KBM-7 (cell line): Measurements from ENCODE around the gene MRPS11.
"Not testable (repeated sequence)": the region's sequence is repeated elsewhere in the genome, so short reads cannot be mapped to it uniquely, and the experiment has no call there.

ENCODE experiments used
- DNase-seq: peaks from one replicate; pipeline ENCODE4 v3.0.0-alpha.2; 2015
- in situ Hi-C: fragments of 300-500 bp; cut with MboI; formaldehyde crosslinking; loops from 2 replicates; pipeline ENCODE4 v1.14.3; 2020; ENCODE audit warnings: low sequenced_read_pairs, low pct_unique_long_range_greater_than_20kb, mixed read lengths

The MRPS11 gene

DNA sequence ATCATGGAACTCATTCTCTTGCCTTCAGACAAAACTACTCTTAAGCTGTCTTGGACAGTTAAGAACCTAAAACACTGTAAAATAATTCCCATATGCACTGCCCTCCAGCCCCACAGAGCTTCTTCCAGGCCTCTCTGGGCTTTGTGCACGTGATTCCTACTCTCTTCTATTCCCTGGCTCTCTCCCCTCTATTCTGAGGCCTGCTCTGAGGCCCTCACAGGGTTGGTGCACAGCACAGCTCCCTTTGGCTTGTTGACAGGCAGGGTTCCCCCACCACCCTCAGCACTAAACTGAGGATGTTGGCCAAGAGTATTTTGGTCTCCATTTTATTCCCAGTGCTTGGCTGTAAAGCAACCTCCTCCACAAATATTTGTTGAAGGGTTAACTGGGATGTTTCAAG, 13.9 kb upstream of the MRPS11 start:
- in situ Hi-C loops, result no loop called here
- no peak for DNase-seq

DNA sequence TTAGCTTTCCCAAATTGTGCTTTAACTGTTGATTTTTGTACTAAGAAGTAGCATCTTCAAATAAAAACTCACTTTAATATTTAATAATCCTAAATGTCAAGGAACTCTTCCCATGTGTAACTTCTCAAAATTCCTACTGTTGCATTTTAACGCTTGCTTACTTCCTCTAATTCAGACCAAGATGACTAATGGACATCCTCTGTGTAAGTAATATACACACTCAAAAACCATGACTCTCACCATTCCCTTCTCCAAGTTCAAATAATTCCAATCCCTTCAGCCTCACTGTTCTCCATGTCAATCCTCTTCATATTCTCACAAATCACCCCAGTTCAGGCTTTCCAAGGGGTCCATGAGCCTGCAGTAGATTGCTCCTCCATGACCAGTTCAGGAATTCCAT, 13.3 kb upstream of the MRPS11 start:
- in situ Hi-C loops, result no loop called here

DNA sequence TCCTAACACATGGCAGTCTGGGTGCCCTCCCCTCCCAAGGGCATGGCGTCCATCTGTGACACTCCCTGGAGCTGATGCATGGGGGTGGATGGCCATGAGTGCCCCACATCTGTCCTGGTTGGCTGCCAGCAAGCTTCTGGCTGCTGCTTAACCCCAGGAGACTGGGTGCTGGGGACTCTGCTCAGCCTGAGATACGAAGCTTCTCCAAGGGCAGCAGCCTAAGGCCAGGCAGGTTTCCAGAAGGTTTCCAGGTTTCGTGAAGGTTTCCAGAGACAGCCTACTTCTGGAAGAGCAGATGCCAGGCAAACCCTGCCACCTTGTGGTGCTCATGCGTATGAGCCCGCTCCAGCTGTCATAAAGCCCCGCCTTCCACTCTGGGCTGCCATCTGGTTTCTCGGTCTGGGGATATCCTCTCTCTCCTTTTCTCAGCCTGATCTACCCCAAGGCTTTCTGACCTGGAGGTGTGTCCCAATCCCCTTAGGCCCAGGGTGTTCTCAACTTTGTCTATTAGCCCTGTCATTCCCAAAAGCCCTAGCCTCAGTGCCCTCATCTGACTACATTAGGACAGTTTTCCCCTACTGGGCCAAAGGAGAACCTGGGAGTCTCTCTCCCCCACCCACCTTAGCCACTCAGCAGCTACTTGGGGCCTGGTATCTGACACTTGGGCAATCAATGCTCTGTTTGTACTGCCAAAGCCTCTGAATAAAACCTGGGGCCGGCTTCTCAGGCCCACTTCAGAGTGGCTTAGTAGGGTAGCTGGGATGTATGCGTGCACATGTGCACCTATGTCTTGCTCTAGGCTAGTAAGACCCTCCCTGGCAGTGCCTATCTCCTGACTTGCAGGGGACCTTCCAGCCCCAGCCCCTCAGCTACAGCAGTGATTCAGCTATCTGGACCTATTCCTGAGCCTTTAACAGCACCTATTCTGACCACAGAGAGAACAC, 12.4 kb upstream of the MRPS11 start:
- in situ Hi-C loops, result no loop called here

More for the DNA sequence above, 13.3 kb upstream of the MRPS11 start:
- DNase-seq, result peak; percentile 24

DNA sequence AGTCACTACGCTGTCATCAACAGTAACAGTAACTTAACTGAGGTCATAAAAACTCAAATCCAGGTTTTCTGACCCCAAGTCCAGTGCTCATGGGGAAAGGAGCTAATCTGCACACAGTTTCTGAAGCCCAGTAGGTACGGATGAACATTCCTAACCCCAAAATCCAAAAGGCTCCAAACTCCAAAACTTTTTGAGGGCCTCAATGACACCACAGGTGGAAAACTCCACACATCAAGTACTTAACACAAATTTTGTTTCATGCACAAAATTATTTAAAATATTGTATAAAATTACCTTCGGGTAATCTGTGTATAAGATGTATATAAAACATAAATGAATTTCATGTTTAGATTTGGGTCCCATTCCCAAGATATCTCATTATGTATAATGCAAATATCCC, 10.8 kb upstream of the MRPS11 start:
- no peak for DNase-seq
- in situ Hi-C loops, result no loop called here

More for the DNA sequence above, 12.4 kb upstream of the MRPS11 start:
- DNase-seq, result peak; percentile 89

DNA sequence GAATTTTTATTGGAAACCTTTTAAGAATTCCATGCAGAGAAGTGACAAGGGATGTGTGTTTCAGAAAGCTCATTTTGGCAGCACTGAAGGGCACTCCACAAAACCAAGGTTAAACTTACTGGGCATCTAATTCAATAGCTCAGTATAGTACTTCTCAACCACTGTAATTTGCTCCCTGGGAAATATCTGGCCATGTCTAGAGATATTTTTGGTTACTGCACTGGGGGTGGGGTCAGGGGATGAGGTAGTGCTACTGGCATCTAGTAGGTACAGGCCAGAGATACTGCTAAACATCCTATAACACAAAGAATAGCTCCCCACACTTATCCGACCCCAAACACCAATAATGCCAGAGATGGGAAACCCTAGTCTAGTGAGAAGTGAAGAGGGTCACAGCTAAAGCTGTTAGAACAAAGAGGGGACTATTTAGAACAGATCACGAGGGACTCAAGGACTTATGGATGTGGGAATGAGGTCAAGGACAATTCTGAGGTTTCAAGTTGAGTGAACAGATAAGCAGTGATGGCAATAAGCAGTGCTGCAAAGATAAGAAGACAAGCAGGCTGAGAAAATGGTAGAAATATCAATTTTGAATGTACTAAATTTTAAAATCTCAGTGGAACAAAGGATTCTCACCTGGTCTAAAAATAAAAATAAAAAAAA, 3.5 kb upstream of the MRPS11 start:
- in situ Hi-C loops, result loop anchor here (10.0 kb wide), 1 partner anchor 161 kb away; the partner anchor contains the start of gene AEN
- no peak for DNase-seq

DNA sequence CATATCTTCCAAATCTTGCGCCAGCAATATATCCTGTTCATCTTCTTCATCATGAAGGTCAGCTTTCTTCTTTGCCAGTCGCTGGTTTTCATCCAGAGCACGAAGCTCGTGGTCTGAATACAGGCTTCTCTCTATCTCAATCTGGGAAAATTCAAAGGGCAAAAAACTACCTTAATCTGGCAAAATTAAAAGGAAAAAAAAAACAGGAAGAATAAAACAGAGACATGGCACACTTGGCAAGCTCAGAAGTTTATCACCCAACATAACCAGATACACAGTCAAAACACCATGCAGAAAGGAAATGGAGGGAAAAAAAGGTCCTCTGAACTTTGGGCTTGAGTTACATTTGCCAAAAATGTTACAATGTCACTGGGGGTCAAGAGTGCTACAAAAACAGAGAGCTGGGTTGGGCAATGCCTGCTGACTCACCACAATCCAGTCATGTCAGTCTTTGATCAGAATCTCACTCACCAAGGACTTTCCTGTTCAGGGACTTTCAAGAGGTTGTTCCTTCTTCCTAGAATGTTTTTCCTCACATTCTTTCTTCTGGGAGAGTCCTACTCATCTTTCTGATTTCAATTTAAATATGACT, 1.8 kb upstream of the MRPS11 start:
- in situ Hi-C loops, result loop anchor here (10.0 kb wide), 1 partner anchor 159 kb away; the partner anchor contains the start of gene AEN
- DNase-seq, result peak; percentile 39

DNA sequence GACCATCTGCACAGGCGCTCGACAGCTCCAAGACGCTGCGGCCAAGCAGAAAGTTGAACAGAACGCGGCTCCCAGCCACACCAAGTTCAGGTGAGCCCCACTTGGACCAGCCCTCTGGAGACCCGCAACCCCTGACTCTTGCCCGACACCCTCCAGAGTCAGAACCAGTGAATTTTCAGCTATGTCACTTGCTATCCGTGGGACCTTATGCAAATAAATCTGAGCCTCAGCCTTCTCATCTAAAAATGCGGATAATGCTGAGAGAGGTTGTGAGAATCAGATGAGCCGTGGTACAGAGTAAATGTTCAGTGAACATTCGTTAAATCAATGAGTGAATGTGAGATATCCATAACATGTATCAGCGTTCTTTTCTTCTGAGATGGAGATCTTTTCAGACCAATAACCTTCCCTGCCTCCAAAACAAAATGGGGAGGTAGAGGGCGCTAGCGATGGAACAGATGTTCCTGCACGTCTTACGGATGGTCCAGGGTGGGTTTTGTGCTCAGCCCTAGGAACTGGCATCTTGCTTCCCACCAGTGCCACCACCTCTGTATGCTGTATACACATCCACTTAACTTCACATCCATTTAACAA, 524 bp downstream of the MRPS11 start:
- peak; percentile 60 for DNase-seq
- in situ Hi-C loops, result loop anchor here (10.0 kb wide), 1 partner anchor 157 kb away; the partner anchor contains the start of gene AEN

DNA sequence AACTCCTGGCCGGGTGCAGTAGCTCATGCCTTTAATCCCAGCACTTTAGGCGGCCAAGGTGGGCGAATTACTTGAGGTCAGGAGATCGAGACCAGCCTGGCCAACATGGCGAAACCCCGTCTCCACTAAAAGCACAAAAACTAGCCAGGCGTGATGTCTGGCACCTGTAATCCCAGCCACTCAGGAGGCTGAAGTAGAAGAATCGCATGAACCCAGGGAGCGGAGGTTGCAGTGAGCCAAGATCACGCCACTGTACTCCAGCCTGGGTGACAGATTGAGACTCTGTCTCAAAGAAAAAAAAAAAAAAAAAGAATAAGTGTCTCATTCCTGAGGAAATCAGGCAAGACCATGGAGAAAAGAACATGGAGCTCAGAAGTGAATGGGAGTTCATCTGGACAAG, 1.2 kb downstream of the MRPS11 start:
- in situ Hi-C loops, result loop anchor here (10.0 kb wide), 1 partner anchor 156 kb away; the partner anchor contains the start of gene AEN
- not testable (repeated sequence) for DNase-seq

DNA sequence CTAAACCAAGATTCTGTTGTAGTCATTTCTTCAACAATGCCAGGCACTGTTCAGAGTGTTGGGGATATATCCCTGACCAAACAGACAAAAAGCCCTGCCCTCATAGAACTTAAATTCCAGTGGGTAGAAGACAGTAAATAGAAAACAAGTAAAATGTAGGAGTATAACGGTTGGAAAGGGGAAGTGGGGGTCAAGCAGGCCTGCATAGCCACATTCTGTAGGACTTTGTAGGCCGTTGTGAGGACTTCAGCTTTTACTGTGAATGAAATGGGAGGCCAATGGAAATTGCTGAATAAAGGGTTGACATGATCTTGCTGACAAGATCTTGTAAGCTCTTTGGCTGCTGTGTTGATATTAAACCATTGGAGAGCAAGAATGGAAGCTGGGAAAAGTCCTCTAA, 1.8 kb downstream of the MRPS11 start:
- in situ Hi-C loops, result loop anchor here (10.0 kb wide), 1 partner anchor 155 kb away; the partner anchor contains the start of gene AEN

DNA sequence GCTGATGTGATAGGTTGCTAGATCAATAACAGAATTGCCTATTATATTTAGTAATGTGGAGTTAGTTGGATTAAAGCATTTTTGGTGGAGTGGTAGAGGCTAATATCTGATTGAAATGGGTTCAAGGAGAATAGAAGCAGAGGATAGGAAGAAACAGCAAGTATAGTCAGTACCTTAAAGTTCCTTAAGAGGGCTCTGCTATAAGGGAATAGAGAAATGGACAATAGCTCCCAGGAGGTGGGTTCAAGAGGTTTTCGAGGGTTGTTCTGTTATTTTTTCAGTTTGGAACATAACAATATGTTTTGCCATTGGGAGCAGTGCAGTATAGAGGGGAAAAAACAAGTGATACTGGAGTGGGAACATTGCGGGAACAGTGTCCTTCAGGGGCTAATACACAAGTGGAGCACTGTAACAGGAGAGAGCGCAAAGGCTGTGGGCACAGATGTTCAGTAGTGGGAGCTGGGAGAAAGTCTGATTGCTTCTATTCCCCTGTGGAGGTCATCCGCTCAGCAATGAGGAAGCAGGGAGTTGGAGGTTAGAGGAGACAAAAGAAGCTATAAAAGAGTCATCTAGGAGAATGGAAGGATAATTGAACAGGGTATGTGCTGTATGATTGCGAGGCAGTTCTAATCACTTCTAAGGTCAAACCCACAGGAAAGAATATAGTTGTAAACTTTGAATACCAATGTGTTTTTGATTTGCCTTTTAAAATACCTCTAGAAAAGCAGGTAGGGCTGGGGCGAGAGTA, 3.3 kb downstream of the MRPS11 start:
- in situ Hi-C loops, result no loop called here

More for the DNA sequence above, 1.8 kb downstream of the MRPS11 start:
- peak; percentile 31 for DNase-seq

DNA sequence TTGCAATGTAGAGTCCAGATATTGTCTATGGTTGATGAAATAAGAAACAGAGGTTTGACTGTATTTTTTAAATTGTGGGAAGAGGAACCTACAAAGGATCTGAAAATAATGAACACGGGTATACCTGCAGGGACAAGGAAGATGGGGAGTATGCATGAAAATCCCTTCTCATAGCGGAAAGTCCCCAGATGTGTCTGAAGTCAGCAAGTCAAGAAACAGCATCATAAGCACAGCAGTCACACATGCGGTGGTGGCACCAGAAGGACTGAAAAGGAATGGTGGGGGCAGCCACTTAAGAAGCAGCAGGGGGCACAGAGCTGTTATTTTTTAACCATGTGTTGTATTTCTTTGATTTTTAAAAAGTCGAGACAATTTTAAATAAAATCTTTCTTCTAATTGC, 4.7 kb downstream of the MRPS11 start:
- DNase-seq, result no peak
- in situ Hi-C loops, result no loop called here

More for the DNA sequence above, 3.3 kb downstream of the MRPS11 start:
- peak; percentile 28 for DNase-seq

DNA sequence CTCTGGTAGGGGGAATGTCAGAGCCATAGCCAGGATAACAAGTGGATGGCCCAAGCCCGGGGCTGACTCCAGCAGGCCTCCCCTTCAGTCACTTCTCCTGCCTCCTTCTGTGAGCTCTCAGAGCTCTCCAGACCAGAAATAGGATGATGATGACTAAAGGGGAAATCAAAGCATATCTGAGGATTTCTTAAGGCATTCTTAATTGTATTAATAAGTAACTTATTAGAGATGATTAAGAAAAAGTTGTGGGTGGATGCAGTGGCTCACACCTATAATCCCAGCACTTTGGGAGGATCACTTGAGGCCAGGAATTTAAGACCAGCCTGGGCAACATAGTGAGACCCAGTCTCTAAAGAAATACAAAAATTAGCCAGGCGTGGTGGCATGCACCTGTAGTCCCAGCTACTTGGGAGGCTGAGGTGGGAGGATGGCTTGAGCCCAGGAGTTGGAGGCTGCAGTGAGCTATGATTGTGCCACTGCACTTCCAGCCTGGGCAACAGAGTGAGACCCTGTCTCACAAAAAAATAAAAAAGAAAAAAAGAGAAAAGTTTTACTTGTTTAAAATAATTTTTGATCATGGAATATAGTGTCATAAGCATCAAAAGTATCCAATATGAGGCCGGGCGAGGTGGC, 6.3 kb downstream of the MRPS11 start:
- in situ Hi-C loops, DNase-seq: not testable (repeated sequence)

DNA sequence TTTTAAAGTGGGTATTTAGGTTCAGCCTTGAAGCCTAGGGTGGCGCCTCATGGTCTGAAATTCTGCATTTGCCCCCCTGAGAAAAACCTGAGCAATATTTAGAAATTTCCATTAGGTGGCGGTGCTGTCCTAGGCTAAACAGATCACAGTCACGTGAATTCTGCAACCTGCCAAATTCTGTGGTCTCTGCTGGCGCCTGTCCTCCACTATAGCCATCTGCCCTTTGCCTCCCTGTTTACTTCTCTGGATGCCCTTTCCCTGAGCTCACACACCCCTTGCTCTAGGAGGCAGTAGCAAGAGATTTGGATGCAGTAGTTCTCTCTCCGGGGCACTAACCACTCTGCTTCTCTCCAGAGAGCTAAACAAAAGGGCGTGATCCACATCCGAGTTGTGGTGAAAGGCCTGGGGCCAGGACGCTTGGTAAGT, 9.1 kb downstream of the MRPS11 start:
- peak; percentile 80 for DNase-seq
- in situ Hi-C loops, result loop anchor here (25.0 kb wide), 1 partner anchor 711 kb away; no protein-coding TSS in a partner anchor

DNA sequence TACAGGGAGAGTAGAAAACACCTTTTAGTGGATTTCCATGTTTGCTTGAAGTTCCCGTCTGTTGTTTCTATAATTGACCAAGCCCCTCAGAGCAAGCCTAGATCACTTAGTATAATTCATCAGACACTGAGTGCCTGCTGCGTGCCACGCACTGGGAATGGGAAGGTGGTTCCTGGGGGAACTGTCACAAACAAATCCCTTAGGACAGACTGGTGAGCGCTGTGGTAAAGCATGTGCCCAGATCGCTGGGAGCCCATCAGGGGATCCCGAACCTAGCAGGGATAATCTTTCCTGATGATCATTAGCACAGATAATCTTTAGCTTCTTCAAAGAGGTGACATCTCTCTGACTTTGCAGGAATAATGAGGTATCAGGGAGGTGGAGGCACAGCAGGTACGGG, 9.6 kb downstream of the MRPS11 start:
- DNase-seq, result no peak
- in situ Hi-C loops, result loop anchor here (25.0 kb wide), 1 partner anchor 710 kb away; no protein-coding TSS in a partner anchor

DNA sequence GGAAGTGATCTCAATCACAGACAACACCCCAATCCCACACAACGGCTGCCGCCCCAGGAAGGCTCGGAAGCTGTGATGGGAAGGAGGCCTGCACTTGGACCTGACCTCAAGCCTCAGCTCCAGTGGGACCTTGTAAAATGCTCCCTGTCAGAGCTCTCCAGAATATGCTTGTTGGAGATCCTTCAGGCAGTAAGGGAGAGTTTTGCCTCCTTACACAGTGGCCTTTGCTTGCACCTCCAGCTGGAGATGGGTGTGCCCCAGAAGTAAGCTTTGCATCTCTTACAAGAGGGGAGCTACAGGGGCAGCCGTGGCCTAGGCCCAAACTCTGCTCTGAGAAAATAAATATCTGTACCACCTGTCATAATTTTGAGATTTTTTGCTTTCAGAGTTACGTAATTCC, 10.4 kb downstream of the MRPS11 start:
- in situ Hi-C loops, result loop anchor here (25.0 kb wide), 1 partner anchor 709 kb away; no protein-coding TSS in a partner anchor
- no peak for DNase-seq

DNA sequence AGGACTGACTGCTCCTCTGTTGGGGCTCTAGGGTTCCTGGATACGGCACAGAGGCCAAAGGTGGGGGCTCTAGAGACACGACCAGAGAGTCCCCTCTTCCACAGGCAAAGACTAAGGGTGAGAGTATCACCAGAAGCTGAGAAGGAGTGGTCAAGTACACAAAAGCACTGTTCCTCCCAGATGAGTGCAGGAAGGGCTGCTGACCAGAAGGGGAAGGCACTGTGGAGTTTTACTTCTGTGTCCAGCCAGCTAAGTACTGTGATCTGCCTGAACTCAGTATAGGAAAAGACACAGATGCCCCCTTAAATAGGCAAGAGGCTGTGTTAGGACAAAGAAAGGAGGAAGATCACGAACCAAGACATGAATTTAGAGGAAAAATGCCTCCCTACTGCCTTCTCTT, 11.7 kb downstream of the MRPS11 start:
- in situ Hi-C loops, result loop anchor here (25.0 kb wide), 1 partner anchor 708 kb away; no protein-coding TSS in a partner anchor
- DNase-seq, result no peak

DNA sequence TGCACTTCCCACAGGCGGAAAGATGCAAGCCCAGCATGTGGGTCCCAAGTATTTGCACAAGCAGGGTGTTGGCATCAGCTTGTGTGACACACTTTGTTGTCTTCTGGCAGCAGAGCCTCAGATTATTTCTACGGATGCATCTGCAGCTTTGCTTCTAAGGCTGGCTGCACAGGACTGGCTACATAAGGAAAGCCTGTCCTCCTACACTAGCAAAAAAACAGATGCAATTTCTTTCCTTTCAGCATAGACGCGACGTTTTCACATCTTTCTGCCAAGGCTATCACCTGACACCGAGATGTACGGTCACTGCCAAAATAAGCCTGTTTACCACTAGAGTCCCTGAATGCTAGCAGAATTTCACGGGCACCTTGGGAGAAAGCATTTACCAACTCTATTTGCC, 13.5 kb downstream of the MRPS11 start:
- DNase-seq, result no peak
- in situ Hi-C loops, result loop anchor here (5.0 to 25.0 kb wide), 2 partner anchors 51 to 706 kb away; no protein-coding TSS in a partner anchor

DNA sequence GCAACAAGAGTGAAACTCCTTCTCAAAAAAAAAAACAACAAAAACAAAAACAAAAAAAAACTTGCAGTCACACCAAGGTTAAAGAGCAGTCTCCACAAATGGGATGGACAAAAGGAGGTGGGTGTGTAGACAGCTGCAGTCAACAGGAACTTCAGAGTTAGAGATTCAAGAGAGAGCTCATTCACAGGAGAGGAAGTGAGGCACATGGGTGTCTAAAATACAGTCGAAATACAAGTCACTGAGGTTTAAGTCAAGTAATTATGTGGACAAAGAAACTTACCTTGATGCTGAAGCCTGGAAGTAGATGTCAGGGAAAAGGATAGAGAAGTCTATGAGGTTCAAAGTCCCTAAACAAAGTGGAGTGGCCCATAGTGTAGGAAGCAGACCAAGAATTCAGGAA, 14.8 kb downstream of the MRPS11 start:
- DNase-seq, result peak; percentile 36
- in situ Hi-C loops, result loop anchor here (5.0 to 25.0 kb wide), 2 partner anchors 50 to 705 kb away; no protein-coding TSS in a partner anchor
